ENCODE results near the gene JARID2.
A peak's percentile ranks its signal among the peaks of the same experiment; 100 is the strongest.

Gene JARID2

GRCh38 chr6:15263780-15264374, 18.0 kb downstream of the JARID2 start:
- peaks cover 90% of the 10 kb centered on the region for H3K4me1 Mint-ChIP-seq
- H3K27ac Mint-ChIP-seq (ENCODE audit: low read depth): peak overlapping the region; percentile 47
- no peaks in the 10 kb centered on the region for H3K27me3 Mint-ChIP-seq
- ATAC-seq (replicated peaks; ENCODE audit: extremely low read depth, poor library complexity, severe bottlenecking) (no peak), DNase-seq (ENCODE audit: low spot score in 2 of 2) (no peak)
- no peaks in the 10 kb centered on the region for H3K9me3 Mint-ChIP-seq
- peak overlapping the region; percentile 10 for H3K4me3 Mint-ChIP-seq
- no peaks in the 10 kb centered on the region for H3K36me3 Mint-ChIP-seq (ENCODE audit: insufficient read depth)

- Mint-ChIP-seq H3K36me3 (ENCODE audit: insufficient read depth) (no peaks in the 10 kb centered on the region), H3K4me3 (peak overlapping the region; percentile 10), H3K27ac (ENCODE audit: low read depth) (peak overlapping the region; percentile 47), H3K27me3 (no peaks in the 10 kb centered on the region), H3K4me1 (peaks cover 87% of the 10 kb centered on the region), H3K9me3 (no peaks in the 10 kb centered on the region)
- DNase-seq (ENCODE audit: low spot score in 2 of 2): no peak
- ATAC-seq (replicated peaks; ENCODE audit: extremely low read depth, poor library complexity, severe bottlenecking): no peak
Measured at GRCh38 chr6:15264412-15264811, 18.5 kb downstream of the JARID2 start.

- Mint-ChIP-seq H3K36me3 (ENCODE audit: insufficient read depth) (no peaks in the 10 kb centered on the region), H3K4me1 (peaks cover 87% of the 10 kb centered on the region), H3K4me3 (no peak overlapping the region), H3K27me3 (no peaks in the 10 kb centered on the region), H3K27ac (ENCODE audit: low read depth) (no peak overlapping the region), H3K9me3 (no peaks in the 10 kb centered on the region)
- ATAC-seq (replicated peaks; ENCODE audit: extremely low read depth, poor library complexity, severe bottlenecking): no peak
- no peak for DNase-seq (ENCODE audit: low spot score in 2 of 2)
Measured at GRCh38 chr6:15264902-15265761, 19.3 kb downstream of the JARID2 start.

GRCh38 chr6:15265787-15266186, 19.9 kb downstream of the JARID2 start:
- DNase-seq (ENCODE audit: low spot score in 2 of 2): no peak
- no peak for ATAC-seq (replicated peaks; ENCODE audit: extremely low read depth, poor library complexity, severe bottlenecking)
- H3K4me3 Mint-ChIP-seq: no peak overlapping the region
- H3K4me1 Mint-ChIP-seq: peaks cover 87% of the 10 kb centered on the region
- H3K27ac Mint-ChIP-seq (ENCODE audit: low read depth): no peak overlapping the region
- H3K27me3 Mint-ChIP-seq: no peaks in the 10 kb centered on the region
- no peaks in the 10 kb centered on the region for H3K9me3 Mint-ChIP-seq
- H3K36me3 Mint-ChIP-seq (ENCODE audit: insufficient read depth): no peaks in the 10 kb centered on the region

GRCh38 chr6:15266423-15266996, 20.6 kb downstream of the JARID2 start:
- H3K36me3 Mint-ChIP-seq (ENCODE audit: insufficient read depth): no peaks in the 10 kb centered on the region
- H3K27me3 Mint-ChIP-seq: no peaks in the 10 kb centered on the region
- no peak overlapping the region for H3K27ac Mint-ChIP-seq (ENCODE audit: low read depth)
- H3K4me1 Mint-ChIP-seq: peaks cover 87% of the 10 kb centered on the region
- H3K9me3 Mint-ChIP-seq: no peaks in the 10 kb centered on the region
- H3K4me3 Mint-ChIP-seq: no peak overlapping the region
- ATAC-seq (replicated peaks; ENCODE audit: extremely low read depth, poor library complexity, severe bottlenecking) (no peak), DNase-seq (ENCODE audit: low spot score in 2 of 2) (no peak)

GRCh38 chr6:15267221-15267620, 21.4 kb downstream of the JARID2 start:
- no peak overlapping the region for H3K4me3 Mint-ChIP-seq
- ATAC-seq (replicated peaks; ENCODE audit: extremely low read depth, poor library complexity, severe bottlenecking): no peak
- peaks cover 87% of the 10 kb centered on the region for H3K4me1 Mint-ChIP-seq
- DNase-seq (ENCODE audit: low spot score in 2 of 2): no peak
- H3K9me3 Mint-ChIP-seq: no peaks in the 10 kb centered on the region
- H3K27me3 Mint-ChIP-seq: no peaks in the 10 kb centered on the region
- peak overlapping the region; percentile 2 for H3K27ac Mint-ChIP-seq (ENCODE audit: low read depth)
- no peaks in the 10 kb centered on the region for H3K36me3 Mint-ChIP-seq (ENCODE audit: insufficient read depth)

- peak overlapping the region; percentile 2 for H3K27ac Mint-ChIP-seq (ENCODE audit: low read depth)
- H3K36me3 Mint-ChIP-seq (ENCODE audit: insufficient read depth): peaks cover 3% of the 10 kb centered on the region
- no peak overlapping the region for H3K4me3 Mint-ChIP-seq
- H3K27me3 Mint-ChIP-seq: no peaks in the 10 kb centered on the region
- no peaks in the 10 kb centered on the region for H3K9me3 Mint-ChIP-seq
- ATAC-seq (replicated peaks; ENCODE audit: extremely low read depth, poor library complexity, severe bottlenecking): no peak
- no peak for DNase-seq (ENCODE audit: low spot score in 2 of 2)
- peaks cover 86% of the 10 kb centered on the region for H3K4me1 Mint-ChIP-seq
Measured at GRCh38 chr6:15268137-15268908, 22.5 kb downstream of the JARID2 start.

- ATAC-seq (replicated peaks; ENCODE audit: extremely low read depth, poor library complexity, severe bottlenecking) (no peak), DNase-seq (ENCODE audit: low spot score in 2 of 2) (no peak)
- H3K9me3 Mint-ChIP-seq: no peaks in the 10 kb centered on the region
- H3K4me3 Mint-ChIP-seq: no peak overlapping the region
- H3K27ac Mint-ChIP-seq (ENCODE audit: low read depth): no peak overlapping the region
- H3K27me3 Mint-ChIP-seq: no peaks in the 10 kb centered on the region
- peaks cover 6% of the 10 kb centered on the region for H3K36me3 Mint-ChIP-seq (ENCODE audit: insufficient read depth)
- peaks cover 86% of the 10 kb centered on the region for H3K4me1 Mint-ChIP-seq
Measured at GRCh38 chr6:15269011-15269410, 23.1 kb downstream of the JARID2 start.

GRCh38 chr6:15269619-15270018, 23.8 kb downstream of the JARID2 start:
- ATAC-seq (replicated peaks; ENCODE audit: extremely low read depth, poor library complexity, severe bottlenecking) (no peak), DNase-seq (ENCODE audit: low spot score in 2 of 2) (no peak)
- no peaks in the 10 kb centered on the region for H3K27me3 Mint-ChIP-seq
- peaks cover 86% of the 10 kb centered on the region for H3K4me1 Mint-ChIP-seq
- no peak overlapping the region for H3K27ac Mint-ChIP-seq (ENCODE audit: low read depth)
- H3K4me3 Mint-ChIP-seq: no peak overlapping the region
- peaks cover 6% of the 10 kb centered on the region for H3K36me3 Mint-ChIP-seq (ENCODE audit: insufficient read depth)
- no peaks in the 10 kb centered on the region for H3K9me3 Mint-ChIP-seq

- H3K4me1 Mint-ChIP-seq: peaks cover 83% of the 10 kb centered on the region
- H3K27ac Mint-ChIP-seq (ENCODE audit: low read depth): peak overlapping the region; percentile 35
Measured at GRCh38 chr6:15270402-15270801, 24.5 kb downstream of the JARID2 start.

GRCh38 chr6:15272562-15272961, 26.7 kb downstream of the JARID2 start:
- ATAC-seq (replicated peaks; ENCODE audit: extremely low read depth, poor library complexity, severe bottlenecking) (no peak), DNase-seq (ENCODE audit: low spot score in 2 of 2) (no peak)
- no peaks in the 10 kb centered on the region for H3K27me3 Mint-ChIP-seq
- H3K9me3 Mint-ChIP-seq: no peaks in the 10 kb centered on the region
- H3K27ac Mint-ChIP-seq (ENCODE audit: low read depth): no peak overlapping the region
- H3K4me1 Mint-ChIP-seq: peaks cover 81% of the 10 kb centered on the region
- H3K36me3 Mint-ChIP-seq (ENCODE audit: insufficient read depth): peaks cover 7% of the 10 kb centered on the region
- no peak overlapping the region for H3K4me3 Mint-ChIP-seq

More at GRCh38 chr6:15270402-15270801, 24.5 kb downstream of the JARID2 start:
- no peak for DNase-seq (ENCODE audit: low spot score in 2 of 2)
- no peaks in the 10 kb centered on the region for H3K9me3 Mint-ChIP-seq
- peaks cover 6% of the 10 kb centered on the region for H3K36me3 Mint-ChIP-seq (ENCODE audit: insufficient read depth)
- no peak for ATAC-seq (replicated peaks; ENCODE audit: extremely low read depth, poor library complexity, severe bottlenecking)
- H3K27me3 Mint-ChIP-seq: no peaks in the 10 kb centered on the region
- no peak overlapping the region for H3K4me3 Mint-ChIP-seq

GRCh38 chr6:15274692-15275387, 29.0 kb downstream of the JARID2 start:
- Mint-ChIP-seq H3K27me3 (no peaks in the 10 kb centered on the region), H3K27ac (ENCODE audit: low read depth) (no peak overlapping the region), H3K4me1 (peaks cover 74% of the 10 kb centered on the region), H3K4me3 (no peak overlapping the region), H3K36me3 (ENCODE audit: insufficient read depth) (peaks cover 8% of the 10 kb centered on the region), H3K9me3 (no peaks in the 10 kb centered on the region)
- DNase-seq (ENCODE audit: low spot score in 2 of 2) (no peak), ATAC-seq (replicated peaks; ENCODE audit: extremely low read depth, poor library complexity, severe bottlenecking) (no peak)
